Rectal smooth muscle tissue (tissue), 1 donor: ENCODE data around the gene PRRX1.

ENCODE experiments used
- H3K27ac ChIP-seq: one replicate; pipeline ENCODE4 v1.7.0; 2013; ENCODE audit warnings: low read depth, low read length, inconsistent platforms
- H3K27me3 ChIP-seq: one replicate; pipeline ENCODE4 v1.7.0; 2013; ENCODE audit warnings: low read length; ENCODE audit not compliant: control insufficient read depth, insufficient read depth
- H3K36me3 ChIP-seq: one replicate; pipeline ENCODE4 v1.7.0; 2013; ENCODE audit warnings: low read length; ENCODE audit not compliant: control insufficient read depth, insufficient read depth
- H3K4me1 ChIP-seq: one replicate; pipeline ENCODE4 v1.7.0; 2013; ENCODE audit warnings: low read length; ENCODE audit not compliant: control insufficient read depth, insufficient read depth
- H3K4me3 ChIP-seq: one replicate; pipeline ENCODE4 v1.7.0; 2013; ENCODE audit warnings: low read length
- H3K9ac ChIP-seq: one replicate; pipeline ENCODE4 v1.7.0; 2013; ENCODE audit warnings: low read length

Gene PRRX1

DNA sequence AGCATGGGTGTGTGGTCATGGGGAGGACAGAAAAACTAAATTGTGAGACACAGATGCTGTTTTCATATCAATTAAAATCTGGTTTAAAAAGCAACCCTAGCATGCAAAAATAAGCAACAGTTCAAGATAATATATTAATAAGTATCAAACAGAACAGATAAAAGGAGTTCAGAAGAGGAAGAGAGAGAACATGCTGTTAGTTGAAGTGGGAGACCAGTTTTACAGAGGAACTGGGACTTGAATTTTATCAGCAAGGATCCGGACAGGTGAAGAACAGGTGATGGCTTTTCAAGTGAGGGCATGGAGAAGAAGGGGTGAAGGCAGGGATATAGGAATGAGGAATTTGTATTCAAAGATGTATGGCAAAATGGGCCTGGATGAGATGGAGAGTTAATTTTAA lies 75.9 kb downstream of the PRRX1 start:
- H3K4me1 ChIP-seq = no peaks in the 10 kb centered on the region
- H3K27ac ChIP-seq = no peak overlapping the region
- no peaks in the 10 kb centered on the region for H3K36me3 ChIP-seq
- H3K9ac ChIP-seq = no peak overlapping the region
- no peaks in the 10 kb centered on the region for H3K27me3 ChIP-seq
- H3K4me3 ChIP-seq = no peak overlapping the region

- no peak overlapping the region for H3K27ac ChIP-seq
- H3K9ac ChIP-seq = no peak overlapping the region
- H3K4me1 ChIP-seq = no peaks in the 10 kb centered on the region
- no peaks in the 10 kb centered on the region for H3K27me3 ChIP-seq
- H3K36me3 ChIP-seq = no peaks in the 10 kb centered on the region
- no peak overlapping the region for H3K4me3 ChIP-seq
These were observed 77.7 kb downstream of the PRRX1 start for GRCh38 chr1:170741678-170742077.

GRCh38 chr1:170742600-170742999 lies 78.7 kb downstream of the PRRX1 start:
- Histone ChIP-seq H3K27ac (no peak overlapping the region), H3K4me1 (no peaks in the 10 kb centered on the region), H3K27me3 (no peaks in the 10 kb centered on the region), H3K4me3 (no peak overlapping the region), H3K9ac (no peak overlapping the region), H3K36me3 (no peaks in the 10 kb centered on the region)

- H3K27ac ChIP-seq = no peak overlapping the region
- H3K27me3 ChIP-seq = no peaks in the 10 kb centered on the region
- H3K4me3 ChIP-seq = no peak overlapping the region
- no peak overlapping the region for H3K9ac ChIP-seq
- H3K4me1 ChIP-seq = no peaks in the 10 kb centered on the region
- no peaks in the 10 kb centered on the region for H3K36me3 ChIP-seq
These were observed 79.2 kb downstream of the PRRX1 start for GRCh38 chr1:170743083-170743482.

DNA sequence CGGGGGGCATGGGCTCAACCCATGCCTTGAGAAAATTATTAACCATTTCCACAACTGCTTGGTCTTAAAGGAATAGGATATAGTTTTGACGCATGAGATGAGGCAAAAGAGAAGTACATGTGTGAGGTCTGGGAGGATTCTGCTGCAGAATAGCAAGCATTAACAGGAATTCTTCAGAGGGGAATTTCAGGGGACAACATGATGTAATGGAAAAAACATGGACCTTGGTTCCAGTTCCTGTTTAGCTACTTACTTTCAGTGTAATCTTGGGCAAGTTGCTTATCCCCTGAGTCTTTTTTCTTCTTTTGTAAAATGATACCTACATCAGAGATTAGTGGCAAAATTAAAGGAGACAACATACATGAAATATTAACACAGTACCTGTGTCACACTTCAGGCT lies 85.6 kb downstream of the PRRX1 start:
- H3K9ac ChIP-seq = no peak overlapping the region
- H3K4me3 ChIP-seq = no peak overlapping the region
- no peaks in the 10 kb centered on the region for H3K36me3 ChIP-seq
- no peaks in the 10 kb centered on the region for H3K27me3 ChIP-seq
- H3K27ac ChIP-seq = no peak overlapping the region
- no peaks in the 10 kb centered on the region for H3K4me1 ChIP-seq

DNA sequence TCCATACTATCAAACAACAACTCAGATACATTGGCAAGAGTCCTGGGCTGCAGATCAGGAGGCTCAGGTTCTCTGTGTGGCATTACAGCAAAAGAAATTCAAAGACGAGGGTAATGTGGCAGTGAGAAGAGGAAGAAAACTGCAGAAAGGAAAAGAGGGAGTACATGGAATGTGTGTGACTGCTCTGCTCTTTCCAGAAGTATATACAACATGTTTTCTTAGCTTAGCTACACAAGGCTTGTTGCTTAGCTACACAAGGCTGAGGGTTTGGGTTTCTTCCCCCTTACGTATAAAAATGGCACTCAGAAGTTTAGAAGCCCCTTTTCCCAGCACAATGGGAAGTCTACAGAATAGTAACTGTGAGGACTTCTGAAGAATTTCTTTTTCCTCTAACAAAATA lies 86.0 kb downstream of the PRRX1 start:
- Histone ChIP-seq H3K4me3 (no peak overlapping the region), H3K36me3 (no peaks in the 10 kb centered on the region), H3K4me1 (no peaks in the 10 kb centered on the region), H3K27me3 (no peaks in the 10 kb centered on the region), H3K27ac (no peak overlapping the region), H3K9ac (no peak overlapping the region)

- H3K27me3 ChIP-seq = no peaks in the 10 kb centered on the region
- no peak overlapping the region for H3K9ac ChIP-seq
- H3K4me3 ChIP-seq = no peak overlapping the region
- no peaks in the 10 kb centered on the region for H3K4me1 ChIP-seq
- no peaks in the 10 kb centered on the region for H3K36me3 ChIP-seq
- no peak overlapping the region for H3K27ac ChIP-seq
These were observed 91.9 kb downstream of the PRRX1 start for GRCh38 chr1:170755795-170756194.

GRCh38 chr1:170758992-170759391 lies 95.1 kb downstream of the PRRX1 start:
- H3K27ac ChIP-seq = no peak overlapping the region
- H3K36me3 ChIP-seq = no peaks in the 10 kb centered on the region
- H3K27me3 ChIP-seq = no peaks in the 10 kb centered on the region
- no peak overlapping the region for H3K9ac ChIP-seq
- H3K4me3 ChIP-seq = no peak overlapping the region
- H3K4me1 ChIP-seq = no peaks in the 10 kb centered on the region

- no peak overlapping the region for H3K9ac ChIP-seq
- H3K27me3 ChIP-seq = no peaks in the 10 kb centered on the region
- no peak overlapping the region for H3K27ac ChIP-seq
- H3K4me3 ChIP-seq = no peak overlapping the region
- no peaks in the 10 kb centered on the region for H3K4me1 ChIP-seq
- H3K36me3 ChIP-seq = no peaks in the 10 kb centered on the region
These were observed 101.3 kb downstream of the PRRX1 start for GRCh38 chr1:170765279-170765678.

DNA sequence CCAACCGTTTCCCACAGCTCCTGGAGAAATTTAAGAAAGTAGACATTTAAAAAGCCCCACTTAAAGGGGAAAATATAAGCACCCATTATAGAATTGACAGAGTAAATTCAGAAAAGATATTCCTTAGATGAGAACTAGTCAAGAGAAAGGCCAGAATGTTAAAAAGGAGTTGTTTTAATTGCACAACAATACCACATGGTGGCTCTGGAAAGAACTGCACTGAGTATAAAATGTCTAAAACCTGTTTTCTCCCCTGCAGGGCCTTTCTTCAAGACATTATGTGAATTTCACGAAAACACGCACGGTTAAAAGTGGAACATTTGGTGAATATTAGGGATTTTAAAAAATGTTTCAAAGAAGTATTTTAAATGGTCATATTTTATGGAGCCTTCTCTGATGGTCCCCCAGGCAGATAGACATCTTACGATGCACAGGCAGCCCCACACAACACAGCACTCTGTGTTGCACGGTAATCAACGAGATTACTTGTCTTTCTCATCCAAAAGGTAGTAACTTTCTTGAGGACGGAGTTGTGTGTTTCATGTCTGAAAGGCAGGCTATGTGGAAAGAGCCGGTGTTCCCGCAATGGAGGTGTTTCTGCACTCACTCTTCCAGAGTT lies 101.9 kb downstream of the PRRX1 start:
- H3K4me1 ChIP-seq = no peaks in the 10 kb centered on the region
- no peaks in the 10 kb centered on the region for H3K36me3 ChIP-seq
- no peak overlapping the region for H3K9ac ChIP-seq
- no peak overlapping the region for H3K4me3 ChIP-seq
- no peak overlapping the region for H3K27ac ChIP-seq
- no peaks in the 10 kb centered on the region for H3K27me3 ChIP-seq

GRCh38 chr1:170768929-170769328 lies 105.0 kb downstream of the PRRX1 start:
- Histone ChIP-seq H3K4me3 (no peak overlapping the region), H3K27ac (no peak overlapping the region), H3K4me1 (no peaks in the 10 kb centered on the region), H3K27me3 (no peaks in the 10 kb centered on the region), H3K36me3 (no peaks in the 10 kb centered on the region), H3K9ac (no peak overlapping the region)

DNA sequence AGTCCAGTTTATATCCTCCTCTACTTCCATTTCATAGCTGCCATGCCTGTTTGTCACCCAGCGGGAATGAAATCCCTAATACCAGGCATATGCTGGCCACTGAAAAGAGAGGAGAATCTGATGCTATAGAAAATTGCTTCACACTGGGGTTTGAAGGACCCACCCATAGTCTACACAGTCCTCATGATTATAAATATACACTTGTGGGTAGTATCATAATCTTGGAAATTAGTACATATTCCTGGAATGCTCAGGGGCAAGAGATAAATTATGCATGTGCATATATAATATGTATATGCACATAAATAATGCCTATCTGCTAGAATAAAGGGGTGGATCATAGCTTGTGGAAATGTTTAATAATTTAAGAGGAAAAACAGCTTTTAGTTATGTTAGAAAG lies 105.8 kb downstream of the PRRX1 start:
- no peaks in the 10 kb centered on the region for H3K4me1 ChIP-seq
- H3K27me3 ChIP-seq = no peaks in the 10 kb centered on the region
- H3K9ac ChIP-seq = no peak overlapping the region
- H3K27ac ChIP-seq = no peak overlapping the region
- H3K4me3 ChIP-seq = no peak overlapping the region
- H3K36me3 ChIP-seq = no peaks in the 10 kb centered on the region

DNA sequence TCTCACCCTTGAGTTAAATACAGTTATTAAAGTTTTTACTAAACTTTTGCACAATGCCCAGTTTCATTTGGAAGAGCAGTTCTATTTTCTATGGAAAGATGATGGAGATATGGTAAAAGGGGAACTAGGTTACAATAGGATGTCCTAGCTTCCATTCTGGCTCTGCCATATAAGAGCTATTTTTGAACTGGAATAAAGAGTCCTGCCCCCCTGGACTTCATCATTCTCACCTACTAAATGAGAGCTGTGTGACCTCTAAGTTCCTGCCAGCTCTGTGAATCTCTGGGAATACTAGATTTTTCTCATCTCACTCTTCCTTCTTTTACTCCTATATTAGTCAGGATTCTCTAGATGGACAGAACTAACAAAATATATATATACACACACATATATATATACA lies 106.3 kb downstream of the PRRX1 start:
- H3K4me1 ChIP-seq = no peaks in the 10 kb centered on the region
- H3K27me3 ChIP-seq = no peaks in the 10 kb centered on the region
- no peak overlapping the region for H3K27ac ChIP-seq
- no peaks in the 10 kb centered on the region for H3K36me3 ChIP-seq
- H3K4me3 ChIP-seq = no peak overlapping the region
- H3K9ac ChIP-seq = no peak overlapping the region
